Stimulated activated naive CD4-positive, alpha-beta T cell treated with Interleukin-2 at 50 U/mL for 16 hours (primary cell): Measurements from ENCODE around the gene PPFIBP2.

ENCODE experiments used
- DNase-seq: peaks from one replicate; lab custom pipeline; 2025; lab: John Stamatoyannopoulos, UW

Gene PPFIBP2

DNA sequence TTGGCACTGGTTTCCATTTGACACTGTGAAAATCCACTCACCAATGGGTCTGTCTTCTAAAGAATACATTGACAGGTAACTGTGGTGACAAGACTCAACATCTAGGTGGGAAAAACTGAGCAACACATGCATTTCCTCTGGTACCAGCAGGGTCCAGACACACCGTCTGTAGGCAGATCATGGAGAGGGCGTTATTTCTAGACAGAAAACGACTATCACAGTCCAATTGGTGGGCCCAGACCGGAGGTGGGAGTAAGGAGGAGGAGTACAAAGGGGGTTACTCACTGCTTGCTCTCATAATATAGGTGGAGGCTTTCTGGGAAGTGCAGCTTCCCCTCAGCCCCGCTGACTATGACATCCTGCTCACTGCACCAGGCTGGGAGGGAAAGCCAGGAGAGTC lies 182.6 kb downstream of the PPFIBP2 start:
- no peak for DNase-seq
